T-cell (primary cell): ENCODE data around the gene ZRANB1. TPM values are rescaled to one million over a fixed set of nuclear protein-coding genes. Genes with fewer than 3 reads are reported as not detected.

ENCODE experiments used
- ATAC-seq, 4 experiments: fragments of 200-7000 bp in 3 of 4; fragments of 150-1000 bp in 1 of 4; cut with Tn5 transposase; replicated peaks in 1 of 4; 1 replicate in 3 of 4; 2 replicates in 1 of 4; pipeline ENCODE4 v1.10.0; 2021; ENCODE audit warnings: moderate library complexity in 3 of 4, mild to moderate bottlenecking in 2 of 4, moderate number of reproducible peaks in 1 of 4
- CTCF ChIA-PET, 2 donors: fragments of 300-600 bp; sonication (Branson Sonifier 250); formaldehyde crosslinking; loops; one replicate each; lab custom pipeline; 2022; ENCODE audit warnings: antibody characterized with exemption in 2 of 2; lab: Charles Lee
- POLR2A ChIA-PET, 2 donors: fragments of 300-600 bp; sonication (Branson Sonifier 250); formaldehyde crosslinking; loops; one replicate each; lab custom pipeline; 2022; ENCODE audit warnings: antibody characterized with exemption in 2 of 2; lab: Charles Lee
- DNase-seq, 35 experiments: peaks; one replicate each; pipeline versions ENCODE4 v3.0.0 to v3.0.0-alpha.2; 2013 to 2023
- H3K27ac ChIP-seq: one replicate; pipeline ENCODE4 v1.5.1; 2013; ENCODE audit warnings: low read length
- H3K27me3 ChIP-seq, 2 experiments: replicated peaks in 1 of 2; 1 replicate in 1 of 2; 2 replicates in 1 of 2; pipeline versions ENCODE4 v1.6.1 to v1.7.0; 2013; ENCODE audit warnings: low read length in 1 of 2, mixed read lengths in 1 of 2; ENCODE audit not compliant: control insufficient read depth in 2 of 2, insufficient read depth in 2 of 2; ENCODE audit errors: extremely low read depth in 1 of 2
- H3K36me3 ChIP-seq, 2 donors: 1 replicate in 1 of 2; 2 replicates in 1 of 2; pipeline versions ENCODE4 v1.6.1 to v1.7.0; 2013; ENCODE audit warnings: low read length in 1 of 2; ENCODE audit not compliant: control insufficient read depth in 2 of 2, insufficient read depth in 1 of 2; ENCODE audit errors: extremely low read depth in 1 of 2
- H3K4me1 ChIP-seq, 2 experiments: 1 replicate in 1 of 2; 2 replicates in 1 of 2; pipeline versions ENCODE4 v1.6.1 to v1.7.0; 2013; ENCODE audit warnings: low read length in 2 of 2, mixed read lengths in 1 of 2; ENCODE audit not compliant: insufficient read depth in 2 of 2, control insufficient read depth in 1 of 2; ENCODE audit errors: extremely low read depth in 1 of 2
- H3K4me3 ChIP-seq, 2 donors: 1 replicate in 1 of 2; 2 replicates in 1 of 2; pipeline versions ENCODE4 v1.5.1 to v1.7.0; 2013; ENCODE audit warnings: mild to moderate bottlenecking in 2 of 2, low read length in 1 of 2, moderate library complexity in 1 of 2; ENCODE audit not compliant: control insufficient read depth in 1 of 2; ENCODE audit errors: extremely low read depth in 1 of 2
- H3K9me3 ChIP-seq: 2 replicates; pipeline ENCODE4 v1.7.0; 2013
- H3K27ac Mint-ChIP-seq, 2 donors: one replicate each; pipeline ENCODE4 v1.8.0; 2020 to 2021; ENCODE audit warnings: mild to moderate bottlenecking in 2 of 2, mixed read lengths in 2 of 2
- H3K27me3 Mint-ChIP-seq, 2 donors: one replicate each; pipeline ENCODE4 v1.8.0; 2021 to 2022; ENCODE audit warnings: mixed read lengths in 2 of 2
- H3K36me3 Mint-ChIP-seq: one replicate; pipeline ENCODE4 v1.8.0; 2021; ENCODE audit warnings: mixed read lengths
- H3K4me1 Mint-ChIP-seq, 3 donors: one replicate each; pipeline ENCODE4 v1.8.0; 2020 to 2022; ENCODE audit warnings: mixed read lengths in 3 of 3, mild to moderate bottlenecking in 1 of 3
- H3K4me3 Mint-ChIP-seq, 3 donors: one replicate each; pipeline ENCODE4 v1.8.0; 2020 to 2022; ENCODE audit warnings: mild to moderate bottlenecking in 3 of 3, mixed read lengths in 3 of 3, moderate library complexity in 3 of 3
- H3K9me3 Mint-ChIP-seq, 3 donors: one replicate each; pipeline ENCODE4 v1.8.0; 2020 to 2022; ENCODE audit warnings: mixed read lengths in 3 of 3
- WGBS: methylation state at CpG from one replicate; pipeline ENCODE4 v1.1.5; 2013; ENCODE audit warnings: missing lambda C conversion rate; ENCODE audit not compliant: insufficient coverage; 5-methylcytosine and 5-hydroxymethylcytosine counted together
- total RNA-seq, 35 experiments: library from RNA in 6 of 35; stranded (reverse) in 6 of 35; fragments of 120-200 nt in 1 of 35; gene quantifications; one replicate each; pipeline versions ENCODE4 v1.2.1 to v1.2.4 and lab custom pipeline; 2013 to 2026

The ZRANB1 gene
- total RNA-seq, 5 donors from 2014 or later (not counting 1 experiment from before 2014, with no cell fraction given) = 18.5 to 21.4 (median 19.1) TPM

GRCh38 chr10:124974131-124974530 lies 32.2 kb downstream of the ZRANB1 start:
- 96% methylated on average over 4 of the region's 5 CpGs for WGBS
- Mint-ChIP-seq H3K36me3 (peaks cover 54% of the 10 kb centered on the region), H3K4me1 (peaks cover 29 to 44% (median 42%) of the 10 kb centered on the region in 3 donors), H3K27me3 (no peaks in the 10 kb centered on the region), H3K27ac (no peak overlapping the region), H3K4me3 (no peak overlapping the region), H3K9me3 (no peaks in the 10 kb centered on the region)
- H3K36me3 ChIP-seq = peaks cover 0 to 35% of the 10 kb centered on the region in 2 donors
- ATAC-seq = no peak
- no peak overlapping the region for H3K27ac ChIP-seq
- no peaks in the 10 kb centered on the region for H3K9me3 ChIP-seq
- no peaks in the 10 kb centered on the region for H3K27me3 ChIP-seq
- CTCF ChIA-PET = interaction anchor here in 1 of 2 donors (0.7 kb wide), 1 partner anchor 19 kb away, joined by 3 read pairs; no protein-coding TSS in a partner anchor
- H3K4me3 ChIP-seq = no peak overlapping the region
- H3K4me1 ChIP-seq = peaks cover 5 to 32% of the 10 kb centered on the region in 2 experiments
- no peak for DNase-seq
- POLR2A ChIA-PET = no interaction called here

- no peak overlapping the region for H3K4me3 Mint-ChIP-seq
- H3K27me3 ChIP-seq = no peaks in the 10 kb centered on the region
- H3K27me3 Mint-ChIP-seq = no peaks in the 10 kb centered on the region
- no peaks in the 10 kb centered on the region for H3K9me3 ChIP-seq
- CTCF ChIA-PET = interaction anchor here in 1 of 2 donors (0.6 kb wide), 1 partner anchor 591 kb away, joined by 3 read pairs; no protein-coding TSS in a partner anchor
- no peak overlapping the region for H3K4me3 ChIP-seq
- peaks cover 5 to 22% of the 10 kb centered on the region in 2 experiments for H3K4me1 ChIP-seq
- H3K4me1 Mint-ChIP-seq = peaks cover 15 to 32% (median 31%) of the 10 kb centered on the region in 3 donors
- POLR2A ChIA-PET = interaction anchor here in 1 of 2 donors (0.7 kb wide), 1 partner anchor 737 kb away, joined by 7 read pairs; no protein-coding TSS in a partner anchor
- peak overlapping the region in 1 of 2 donors; percentile 28 for H3K27ac Mint-ChIP-seq
- H3K27ac ChIP-seq = no peak overlapping the region
- peaks cover 0 to 31% of the 10 kb centered on the region in 2 donors for H3K36me3 ChIP-seq
- WGBS = 71% methylated on average over 5 of the region's 5 CpGs
- H3K9me3 Mint-ChIP-seq = no peaks in the 10 kb centered on the region
- no peak for ATAC-seq
- peaks cover 55% of the 10 kb centered on the region for H3K36me3 Mint-ChIP-seq
- DNase-seq = peak in 1 of 35 experiments; percentile 37
Measured at GRCh38 chr10:124975977-124976514, 34.1 kb downstream of the ZRANB1 start.

- H3K27me3 ChIP-seq = no peaks in the 10 kb centered on the region
- Mint-ChIP-seq H3K27ac (peak overlapping the region in 1 of 2 donors; percentile 55), H3K4me3 (no peak overlapping the region), H3K4me1 (peaks cover 10 to 24% (median 24%) of the 10 kb centered on the region in 3 donors), H3K27me3 (no peaks in the 10 kb centered on the region), H3K36me3 (peaks cover 62% of the 10 kb centered on the region), H3K9me3 (no peaks in the 10 kb centered on the region)
- peaks cover 0 to 22% of the 10 kb centered on the region in 2 experiments for H3K4me1 ChIP-seq
- 93% methylated on average over 2 of the region's 3 CpGs for WGBS
- no peak for ATAC-seq
- H3K9me3 ChIP-seq = no peaks in the 10 kb centered on the region
- no peak for DNase-seq
- POLR2A ChIA-PET = no interaction called here
- no peak overlapping the region for H3K4me3 ChIP-seq
- CTCF ChIA-PET = interaction anchor here in 1 of 2 donors (0.6 kb wide), 1 partner anchor 158 kb away, joined by 5 read pairs; no protein-coding TSS in a partner anchor
- no peak overlapping the region for H3K27ac ChIP-seq
- H3K36me3 ChIP-seq = peaks cover 4 to 37% of the 10 kb centered on the region in 2 donors
Measured at GRCh38 chr10:124977161-124977560, 35.2 kb downstream of the ZRANB1 start.

- Histone ChIP-seq H3K36me3 (peaks cover 5 to 41% of the 10 kb centered on the region in 2 donors), H3K9me3 (no peaks in the 10 kb centered on the region), H3K4me1 (peaks cover 0 to 22% of the 10 kb centered on the region in 2 experiments), H3K27me3 (no peaks in the 10 kb centered on the region), H3K27ac (no peak overlapping the region), H3K4me3 (no peak overlapping the region)
- H3K36me3 Mint-ChIP-seq = peaks cover 66% of the 10 kb centered on the region
- WGBS = 100% methylated on average over 1 of the region's 4 CpGs
- H3K4me1 Mint-ChIP-seq = peaks cover 10 to 24% (median 24%) of the 10 kb centered on the region in 3 donors
- H3K27ac Mint-ChIP-seq = peak overlapping the region in 1 of 2 donors; percentile 68
- POLR2A ChIA-PET = interaction anchor here in 1 of 2 donors (0.6 kb wide), 1 partner anchor 105 kb away, joined by 3 read pairs; no protein-coding TSS in a partner anchor
- DNase-seq = no peak
- H3K9me3 Mint-ChIP-seq = no peaks in the 10 kb centered on the region
- ATAC-seq = peak in 1 of 4 experiments; percentile 12
- H3K27me3 Mint-ChIP-seq = no peaks in the 10 kb centered on the region
- H3K4me3 Mint-ChIP-seq = no peak overlapping the region
- CTCF ChIA-PET = no interaction called here
Measured at GRCh38 chr10:124977648-124978375, 35.9 kb downstream of the ZRANB1 start.

- H3K36me3 Mint-ChIP-seq = peaks cover 67% of the 10 kb centered on the region
- no peaks in the 10 kb centered on the region for H3K27me3 Mint-ChIP-seq
- peaks cover 0 to 22% of the 10 kb centered on the region in 2 experiments for H3K4me1 ChIP-seq
- no peak overlapping the region for H3K4me3 Mint-ChIP-seq
- no peak overlapping the region for H3K27ac Mint-ChIP-seq
- no peaks in the 10 kb centered on the region for H3K9me3 ChIP-seq
- H3K4me3 ChIP-seq = no peak overlapping the region
- H3K27ac ChIP-seq = no peak overlapping the region
- H3K4me1 Mint-ChIP-seq = peaks cover 10 to 24% (median 24%) of the 10 kb centered on the region in 3 donors
- CTCF ChIA-PET = no interaction called here
- no peaks in the 10 kb centered on the region for H3K27me3 ChIP-seq
- H3K36me3 ChIP-seq = peaks cover 7 to 43% of the 10 kb centered on the region in 2 donors
- DNase-seq = no peak
- no CpG with 5 or more reads among the region's 5 CpGs for WGBS
- H3K9me3 Mint-ChIP-seq = no peaks in the 10 kb centered on the region
- ATAC-seq = no peak
- POLR2A ChIA-PET = interaction anchor here in 1 of 2 donors (0.6 kb wide), 1 partner anchor 105 kb away, joined by 3 read pairs; no protein-coding TSS in a partner anchor
Measured at GRCh38 chr10:124978376-124978725, 36.4 kb downstream of the ZRANB1 start.

- Mint-ChIP-seq H3K4me1 (peaks cover 4 to 7% (median 5%) of the 10 kb centered on the region in 3 donors), H3K27me3 (no peaks in the 10 kb centered on the region), H3K4me3 (no peak overlapping the region), H3K36me3 (peaks cover 70% of the 10 kb centered on the region), H3K27ac (peak overlapping the region in 1 of 2 donors; percentile 9), H3K9me3 (no peaks in the 10 kb centered on the region)
- Histone ChIP-seq H3K9me3 (no peaks in the 10 kb centered on the region), H3K27ac (no peak overlapping the region), H3K27me3 (no peaks in the 10 kb centered on the region), H3K36me3 (peaks cover 9 to 57% of the 10 kb centered on the region in 2 donors), H3K4me3 (no peak overlapping the region), H3K4me1 (no peaks in the 10 kb centered on the region)
- ChIA-PET CTCF (no interaction called here), POLR2A (no interaction called here)
- DNase-seq (no peak), ATAC-seq (no peak)
- 86% methylated on average over 6 of the region's 6 CpGs for WGBS
Measured at GRCh38 chr10:124983321-124983720, 41.4 kb downstream of the ZRANB1 start.
